Measurements from ENCODE around the gene KLHL25. TPM values are rescaled to one million over a fixed set of nuclear protein-coding genes. Genes with fewer than 3 reads are reported as not detected.
"Not testable (repeated sequence)": the region's sequence is repeated elsewhere in the genome, so short reads cannot be mapped to it uniquely, and the experiment has no call there.

KLHL25 gene
- total RNA-seq, 1 donor from 2014 or later, result 10.3 TPM

GRCh38 chr15:85804481-85805170, 9.9 kb upstream of the KLHL25 start:
- DNase-seq (ENCODE audit: extremely low read depth, low read depth, low spot score), result no peak

GRCh38 chr15:85802617-85803016, 7.9 kb upstream of the KLHL25 start:
- not testable (repeated sequence) for DNase-seq (ENCODE audit: extremely low read depth, low read depth, low spot score)

GRCh38 chr15:85800478-85801123, 5.9 kb upstream of the KLHL25 start:
- no peak for DNase-seq (ENCODE audit: extremely low read depth, low read depth, low spot score)

- DNase-seq (ENCODE audit: extremely low read depth, low read depth, low spot score), result not testable (repeated sequence)
These were observed 1.6 kb upstream of the KLHL25 start for GRCh38 chr15:85796371-85796770.

GRCh38 chr15:85795337-85796305, 896 bp upstream of the KLHL25 start:
- no peak for DNase-seq (ENCODE audit: extremely low read depth, low read depth, low spot score)

GRCh38 chr15:85793641-85794597, 806 bp downstream of the KLHL25 start:
- DNase-seq (ENCODE audit: extremely low read depth, low read depth, low spot score), result no peak

GRCh38 chr15:85792912-85793590, 1.7 kb downstream of the KLHL25 start:
- DNase-seq (ENCODE audit: extremely low read depth, low read depth, low spot score), result no peak

- DNase-seq (ENCODE audit: extremely low read depth, low read depth, low spot score), result no peak
These were observed 2.5 kb downstream of the KLHL25 start for GRCh38 chr15:85792102-85792731.

- DNase-seq (ENCODE audit: extremely low read depth, low read depth, low spot score), result no peak
These were observed 5.2 kb downstream of the KLHL25 start for GRCh38 chr15:85789496-85789875.

- no peak for DNase-seq (ENCODE audit: extremely low read depth, low read depth, low spot score)
These were observed 5.8 kb downstream of the KLHL25 start for GRCh38 chr15:85788771-85789495.

GRCh38 chr15:85786781-85787114, 8.0 kb downstream of the KLHL25 start:
- DNase-seq (ENCODE audit: extremely low read depth, low read depth, low spot score), result no peak

GRCh38 chr15:85785887-85786780, 8.6 kb downstream of the KLHL25 start:
- no peak for DNase-seq (ENCODE audit: extremely low read depth, low read depth, low spot score)

GRCh38 chr15:85782064-85782463, 12.7 kb downstream of the KLHL25 start:
- DNase-seq (ENCODE audit: extremely low read depth, low read depth, low spot score), result no peak

- no peak for DNase-seq (ENCODE audit: extremely low read depth, low read depth, low spot score)
These were observed 13.6 kb downstream of the KLHL25 start for GRCh38 chr15:85781099-85781498.

- no peak for DNase-seq (ENCODE audit: extremely low read depth, low read depth, low spot score)
These were observed 14.3 kb downstream of the KLHL25 start for GRCh38 chr15:85780225-85780985.

- no peak for DNase-seq (ENCODE audit: extremely low read depth, low read depth, low spot score)
These were observed 15.5 kb downstream of the KLHL25 start for GRCh38 chr15:85779249-85779648.
